Measurements from ENCODE around the gene ATP8B1.
"Not testable (repeated sequence)": the region's sequence is repeated elsewhere in the genome, so short reads cannot be mapped to it uniquely, and the experiment has no call there.

The ATP8B1 gene

GRCh38 chr18:57754577-57755338 lies 48.4 kb downstream of the ATP8B1 start:
- no peak for DNase-seq (ENCODE audit: insufficient read length, low spot score)
- no peak for FAIRE-seq
- TF ChIP-seq POLR2A (IDR thresholded peaks at IDR 0.05; ENCODE audit: low read depth, low read length): no peak

GRCh38 chr18:57753063-57753462 lies 50.1 kb downstream of the ATP8B1 start:
- no peak for FAIRE-seq
- DNase-seq (ENCODE audit: insufficient read length, low spot score): no peak
- no peak for TF ChIP-seq POLR2A (IDR thresholded peaks at IDR 0.05; ENCODE audit: low read depth, low read length)

GRCh38 chr18:57749604-57749970 lies 53.5 kb downstream of the ATP8B1 start:
- no peak for DNase-seq (ENCODE audit: insufficient read length, low spot score)
- TF ChIP-seq POLR2A (IDR thresholded peaks at IDR 0.05; ENCODE audit: low read depth, low read length): no peak
- FAIRE-seq: no peak

- peak; percentile 11 for FAIRE-seq
- DNase-seq (ENCODE audit: insufficient read length, low spot score): no peak
Measured at GRCh38 chr18:57748770-57749603, 54.1 kb downstream of the ATP8B1 start.

GRCh38 chr18:57747809-57748680 lies 55.1 kb downstream of the ATP8B1 start:
- no peak for TF ChIP-seq POLR2A (IDR thresholded peaks at IDR 0.05; ENCODE audit: low read depth, low read length)
- no peak for DNase-seq (ENCODE audit: insufficient read length, low spot score)
- no peak for FAIRE-seq

More at GRCh38 chr18:57748770-57749603, 54.1 kb downstream of the ATP8B1 start:
- TF ChIP-seq POLR2A (IDR thresholded peaks at IDR 0.05; ENCODE audit: low read depth, low read length): no peak

GRCh38 chr18:57744211-57744694 lies 58.9 kb downstream of the ATP8B1 start:
- no peak for TF ChIP-seq POLR2A (IDR thresholded peaks at IDR 0.05; ENCODE audit: low read depth, low read length)
- no peak for FAIRE-seq
- no peak for DNase-seq (ENCODE audit: insufficient read length, low spot score)

GRCh38 chr18:57743008-57743407 lies 60.1 kb downstream of the ATP8B1 start:
- no peak for TF ChIP-seq POLR2A (IDR thresholded peaks at IDR 0.05; ENCODE audit: low read depth, low read length)
- DNase-seq (ENCODE audit: insufficient read length, low spot score) (no peak), FAIRE-seq (no peak)

GRCh38 chr18:57741273-57741672 lies 61.8 kb downstream of the ATP8B1 start:
- FAIRE-seq (no peak), DNase-seq (ENCODE audit: insufficient read length, low spot score) (no peak)
- no peak for TF ChIP-seq POLR2A (IDR thresholded peaks at IDR 0.05; ENCODE audit: low read depth, low read length)

GRCh38 chr18:57738078-57738477 lies 65.0 kb downstream of the ATP8B1 start:
- FAIRE-seq (no peak), DNase-seq (ENCODE audit: insufficient read length, low spot score) (no peak)
- no peak for TF ChIP-seq POLR2A (IDR thresholded peaks at IDR 0.05; ENCODE audit: low read depth, low read length)

- DNase-seq (ENCODE audit: insufficient read length, low spot score) (peak; percentile 10), FAIRE-seq (peak; percentile 55)
Measured at GRCh38 chr18:57737400-57738060, 65.6 kb downstream of the ATP8B1 start.

GRCh38 chr18:57735042-57735441 lies 68.1 kb downstream of the ATP8B1 start:
- not testable (repeated sequence) for DNase-seq (ENCODE audit: insufficient read length, low spot score); FAIRE-seq

More at GRCh38 chr18:57737400-57738060, 65.6 kb downstream of the ATP8B1 start:
- TF ChIP-seq POLR2A (IDR thresholded peaks at IDR 0.05; ENCODE audit: low read depth, low read length): no peak

- no peak for TF ChIP-seq POLR2A (IDR thresholded peaks at IDR 0.05; ENCODE audit: low read depth, low read length)
- DNase-seq (ENCODE audit: insufficient read length, low spot score) (no peak), FAIRE-seq (no peak)
Measured at GRCh38 chr18:57733861-57734260, 69.3 kb downstream of the ATP8B1 start.

GRCh38 chr18:57730146-57730545 lies 73.0 kb downstream of the ATP8B1 start:
- no peak for FAIRE-seq
- DNase-seq (ENCODE audit: insufficient read length, low spot score): no peak
- no peak for TF ChIP-seq POLR2A (IDR thresholded peaks at IDR 0.05; ENCODE audit: low read depth, low read length)
